SKM-1 (cell line): ENCODE data around the gene ELMO1.
"Not testable (repeated sequence)": the region's sequence is repeated elsewhere in the genome, so short reads cannot be mapped to it uniquely, and the experiment has no call there.

Experiments used
- DNase-seq: peaks from one replicate; lab custom pipeline; 2025; ENCODE audit not compliant: unreplicated experiment; lab: John Stamatoyannopoulos, UW

The ELMO1 gene

DNA sequence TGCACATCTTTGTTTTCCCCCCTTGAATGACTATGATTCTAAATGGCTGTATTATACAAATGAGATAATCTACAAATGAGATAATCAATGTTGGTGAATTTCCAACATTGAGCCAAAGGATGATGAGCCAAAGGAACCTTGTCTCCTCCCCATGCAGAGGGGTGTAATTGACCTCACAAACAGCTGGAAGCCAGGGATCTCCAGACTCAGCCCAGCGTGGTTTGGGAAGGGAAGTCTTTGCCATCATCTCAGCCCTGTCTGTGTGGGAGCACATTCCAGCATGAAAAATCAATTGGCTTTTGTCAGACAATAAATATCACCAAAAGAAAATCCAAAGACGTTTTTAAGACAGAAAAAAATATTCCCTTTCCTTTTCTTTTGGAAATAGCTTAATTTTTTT lies 452.9 kb downstream of the ELMO1 start:
- no peak for DNase-seq

DNA sequence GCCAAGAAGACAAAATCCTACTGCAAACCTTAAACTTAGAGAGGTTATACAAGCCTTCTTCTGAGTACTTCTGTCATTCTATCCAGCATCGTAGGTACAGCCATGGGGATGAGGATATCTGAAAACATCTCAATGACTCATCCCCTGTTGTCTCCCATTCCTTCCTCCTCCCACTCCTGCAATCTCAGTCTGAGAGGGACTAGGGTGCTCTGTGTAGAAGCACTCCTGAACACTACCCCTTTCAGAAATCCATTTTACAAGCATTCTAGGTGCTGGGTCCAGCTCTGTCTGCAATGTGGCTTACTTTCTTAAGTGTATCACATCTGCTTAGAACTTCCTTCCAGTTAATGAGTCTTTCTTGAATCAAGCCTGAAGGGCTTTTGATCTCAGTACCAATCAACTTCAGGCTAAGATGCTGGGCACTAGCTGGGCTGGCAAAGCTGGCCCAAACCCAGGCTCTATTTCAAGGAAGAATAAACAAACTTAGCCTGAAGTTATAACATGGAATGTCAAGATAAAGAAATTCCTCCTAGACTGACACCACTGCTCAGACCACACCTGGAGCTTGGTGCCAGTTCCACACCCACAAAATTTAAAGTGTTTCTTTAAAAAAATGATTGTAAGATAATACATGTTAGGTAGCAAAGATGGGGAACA lies 454.1 kb downstream of the ELMO1 start:
- no peak for DNase-seq

DNA sequence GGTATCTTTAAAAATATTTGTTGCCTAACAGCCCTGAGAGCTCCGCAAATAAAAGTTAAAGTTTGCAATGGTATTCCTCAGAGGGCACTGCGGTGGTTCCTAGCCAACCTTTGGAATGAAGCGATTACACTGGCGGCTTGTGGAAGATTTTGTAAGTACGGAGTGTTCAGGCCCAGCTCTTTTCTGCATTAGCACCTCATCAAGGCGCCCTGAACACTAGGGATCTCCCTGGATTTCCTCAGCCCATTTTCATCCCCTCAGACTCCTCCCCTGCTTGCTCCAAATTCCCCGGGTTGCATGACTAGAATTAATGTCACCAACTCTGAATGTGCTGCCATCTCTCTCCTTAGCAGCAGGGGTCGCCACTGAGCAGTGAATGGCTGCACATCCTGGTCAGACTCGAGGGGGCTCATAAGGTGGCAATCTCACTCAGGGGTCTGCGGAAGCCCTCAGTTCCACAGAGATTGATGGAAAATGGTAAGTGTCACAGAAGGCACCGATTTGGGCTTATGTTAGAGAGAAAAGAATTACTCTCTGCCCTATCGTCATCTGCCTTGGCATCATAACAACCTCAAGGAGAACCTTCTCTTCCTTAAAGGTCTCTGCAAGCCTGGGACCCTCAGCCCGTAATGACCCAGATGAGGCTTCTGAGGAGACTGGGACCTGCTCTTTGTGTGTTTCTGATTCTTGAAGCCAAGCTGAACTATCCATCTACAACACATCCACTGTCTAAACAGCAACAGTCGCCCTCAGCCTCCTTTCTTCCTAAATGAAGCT lies 461.5 kb downstream of the ELMO1 start:
- DNase-seq, result no peak

DNA sequence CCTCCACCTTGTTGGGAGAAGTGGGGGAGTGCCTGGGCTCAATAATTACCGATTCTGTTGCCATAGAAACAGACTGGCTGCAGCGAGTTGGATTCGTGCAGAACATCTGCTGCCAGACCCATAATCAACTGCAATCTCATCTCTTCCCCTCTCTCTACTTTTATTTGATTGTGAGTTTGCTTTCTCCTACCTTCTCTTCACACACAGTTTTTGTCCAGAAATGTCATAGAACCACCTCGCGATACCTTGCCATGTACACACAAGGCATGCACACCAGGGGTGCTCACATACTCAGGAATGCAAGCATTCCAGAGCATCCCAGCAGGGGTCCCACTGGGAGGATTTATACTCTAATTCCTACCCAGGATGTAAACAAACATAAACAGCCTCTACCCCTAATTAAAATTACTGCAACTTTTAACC lies 462.1 kb downstream of the ELMO1 start:
- DNase-seq, result no peak

DNA sequence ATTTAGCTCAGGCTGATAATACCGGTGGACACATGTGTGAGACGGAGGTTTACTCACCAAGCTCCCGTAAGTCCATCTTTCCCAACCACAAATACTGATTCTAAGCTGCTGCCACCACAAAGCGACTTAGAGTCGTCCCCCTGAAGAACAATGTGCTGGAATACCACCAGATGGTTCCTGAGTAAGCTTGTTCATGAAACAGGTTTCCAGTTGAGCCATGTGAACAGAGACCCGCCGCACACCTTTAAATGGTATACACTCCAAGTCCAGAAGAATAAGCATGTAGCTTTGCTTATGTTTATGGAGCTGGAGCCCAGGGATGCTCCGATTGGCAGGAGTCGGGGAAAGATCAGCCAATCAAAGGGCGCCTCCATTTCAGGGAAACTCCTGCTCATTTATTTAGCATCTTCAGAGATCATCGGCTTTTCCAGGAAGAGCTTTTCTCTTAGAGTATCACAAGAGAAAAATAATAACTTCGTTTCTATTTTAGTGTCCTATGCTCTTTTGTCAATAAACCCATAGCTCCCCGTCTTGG lies 462.7 kb downstream of the ELMO1 start:
- DNase-seq, result no peak

DNA sequence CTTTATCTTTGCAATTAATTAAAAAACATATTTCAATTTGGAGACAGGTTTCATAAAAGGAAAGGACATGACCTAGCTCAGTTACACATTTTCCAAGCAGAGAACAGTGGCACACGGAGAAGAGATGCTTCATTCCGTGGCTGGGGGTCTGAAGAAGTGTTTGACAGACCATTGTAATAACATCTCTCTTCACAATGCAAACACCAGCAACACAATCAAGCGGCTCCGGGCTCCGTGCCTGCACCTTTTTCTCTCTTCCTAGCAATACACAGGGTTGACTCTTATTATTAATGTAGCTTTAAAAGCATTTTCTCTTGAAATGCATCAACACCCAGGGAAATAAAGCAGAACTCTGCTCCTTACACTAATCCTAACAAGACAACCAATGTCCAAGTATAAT lies 463.3 kb downstream of the ELMO1 start:
- DNase-seq, result no peak

DNA sequence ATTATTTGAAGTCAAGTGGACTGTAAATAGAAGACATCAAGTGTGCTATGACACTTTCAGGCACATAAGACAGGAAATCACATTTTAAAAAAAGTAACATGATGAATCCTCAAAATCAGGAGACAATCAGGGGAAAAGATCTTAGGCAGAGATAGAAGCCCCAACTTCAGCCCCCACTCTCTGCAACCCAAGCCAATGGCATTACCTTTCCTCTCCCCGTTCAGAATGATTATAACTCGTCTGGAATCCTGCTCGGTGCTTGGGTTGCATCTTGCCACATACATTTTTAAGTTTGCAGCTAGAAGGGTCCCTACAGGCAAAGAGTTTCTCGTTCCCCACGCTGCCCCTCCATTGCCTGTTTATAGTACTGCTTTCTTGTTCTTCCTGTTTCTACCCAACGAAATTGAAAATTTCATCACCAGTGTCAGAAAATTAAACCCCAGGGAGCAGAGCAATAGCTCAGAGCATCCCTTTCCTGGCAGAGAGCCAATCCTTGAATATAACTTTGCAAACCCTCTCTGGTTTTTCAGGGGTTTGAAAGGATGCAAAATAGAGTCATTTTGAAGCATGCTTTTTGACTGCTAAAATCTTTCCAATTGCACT lies 463.9 kb downstream of the ELMO1 start:
- peak; percentile 28 for DNase-seq

DNA sequence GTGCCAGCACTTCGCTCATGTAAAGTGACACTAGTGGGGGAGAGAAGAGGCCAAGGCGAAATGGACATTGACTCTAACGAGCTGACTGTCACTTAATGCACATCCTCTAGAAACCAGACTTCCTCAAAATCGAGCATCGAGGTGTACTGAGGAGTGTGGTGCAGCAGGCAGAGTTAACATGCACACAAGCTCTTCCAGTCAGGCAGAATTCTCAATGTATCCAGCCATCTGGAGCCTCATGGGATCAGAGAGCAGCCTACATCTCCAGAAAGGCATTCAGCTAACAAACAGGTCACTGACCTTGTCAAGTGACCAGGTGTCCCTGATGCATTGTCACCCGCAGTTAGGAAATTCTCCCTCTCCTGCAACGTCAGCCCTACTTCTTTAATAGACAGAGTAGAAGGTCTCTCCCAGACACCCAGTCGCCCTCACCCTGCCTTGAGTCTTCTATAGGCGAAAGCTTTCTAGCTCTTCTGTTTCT lies 464.6 kb downstream of the ELMO1 start:
- no peak for DNase-seq

DNA sequence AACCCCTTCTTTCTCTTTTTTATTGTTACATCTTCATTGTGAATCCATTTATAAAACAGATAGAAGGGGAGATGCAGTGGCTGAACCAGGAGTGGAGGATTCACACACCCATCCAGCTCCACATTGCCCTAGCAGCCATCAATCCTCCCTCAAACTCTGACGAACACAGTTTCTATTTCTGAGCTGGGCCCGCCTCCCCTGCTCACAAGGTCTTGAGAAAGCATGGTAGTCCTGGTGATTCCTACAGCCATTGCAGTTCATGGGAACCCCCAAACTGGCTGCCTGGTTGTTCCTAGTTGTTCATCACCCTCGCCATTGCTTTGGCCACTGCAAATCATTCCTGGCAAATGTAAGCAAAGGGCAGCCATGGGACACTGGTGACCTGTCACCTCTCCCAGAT lies 465.9 kb downstream of the ELMO1 start:
- no peak for DNase-seq

DNA sequence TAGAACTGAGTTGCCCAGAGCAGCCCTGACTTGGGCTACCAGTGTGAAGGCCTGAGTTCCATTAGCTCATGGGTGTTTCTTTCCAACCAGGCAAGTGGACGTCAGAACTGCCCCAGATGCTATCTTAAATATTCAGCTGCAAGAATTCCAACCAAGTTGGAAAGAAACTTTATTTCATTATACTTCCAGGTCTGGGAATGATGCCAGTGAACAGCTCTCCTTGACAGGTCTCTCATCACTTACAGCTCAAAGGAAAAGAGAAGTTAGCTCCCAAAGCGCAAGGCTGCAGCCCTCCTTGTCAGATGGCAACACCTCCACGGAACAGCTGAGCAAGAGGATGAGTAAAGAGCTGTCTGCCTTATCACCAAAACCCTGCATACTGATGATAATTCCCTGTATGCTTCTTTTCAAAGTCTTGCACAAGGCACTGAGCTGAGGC lies 468.8 kb downstream of the ELMO1 start:
- no peak for DNase-seq

DNA sequence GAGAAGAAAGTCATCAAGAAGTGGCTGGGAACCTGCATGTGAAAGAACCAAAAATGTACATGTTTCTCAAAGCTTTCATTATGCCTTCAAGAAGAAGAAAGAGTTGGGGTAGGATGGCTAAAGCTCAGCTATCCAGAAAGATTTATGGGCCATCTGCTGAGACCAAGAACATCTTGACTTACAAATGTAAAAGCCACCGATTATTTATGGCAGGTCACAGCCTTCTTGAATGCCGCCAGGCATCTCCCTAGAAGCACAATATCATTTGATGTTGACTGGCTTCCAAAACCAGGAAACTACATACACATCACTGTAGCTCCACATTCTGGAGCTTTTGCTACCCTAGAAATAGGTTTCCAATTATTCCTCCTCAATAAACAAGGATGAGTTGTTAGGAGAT lies 470.2 kb downstream of the ELMO1 start:
- no peak for DNase-seq

DNA sequence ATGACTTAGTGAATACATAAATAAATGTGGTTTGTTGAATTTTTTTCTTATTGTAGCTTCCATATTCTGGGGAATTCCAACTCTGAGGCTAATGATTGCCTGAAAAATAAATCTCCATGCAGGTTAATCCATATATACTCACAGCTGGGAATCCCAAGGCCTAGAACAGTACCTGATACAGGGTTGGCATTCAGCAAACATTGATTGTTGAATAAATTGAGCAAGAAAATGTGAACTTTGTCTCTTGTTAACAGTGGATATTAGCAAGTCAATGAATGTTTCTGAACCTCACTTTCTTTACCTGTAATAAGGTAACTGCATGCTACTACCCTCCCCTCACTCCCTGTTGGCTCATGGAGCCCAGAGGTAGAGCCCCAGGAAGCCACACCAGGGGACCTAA lies 470.8 kb downstream of the ELMO1 start:
- DNase-seq, result no peak

DNA sequence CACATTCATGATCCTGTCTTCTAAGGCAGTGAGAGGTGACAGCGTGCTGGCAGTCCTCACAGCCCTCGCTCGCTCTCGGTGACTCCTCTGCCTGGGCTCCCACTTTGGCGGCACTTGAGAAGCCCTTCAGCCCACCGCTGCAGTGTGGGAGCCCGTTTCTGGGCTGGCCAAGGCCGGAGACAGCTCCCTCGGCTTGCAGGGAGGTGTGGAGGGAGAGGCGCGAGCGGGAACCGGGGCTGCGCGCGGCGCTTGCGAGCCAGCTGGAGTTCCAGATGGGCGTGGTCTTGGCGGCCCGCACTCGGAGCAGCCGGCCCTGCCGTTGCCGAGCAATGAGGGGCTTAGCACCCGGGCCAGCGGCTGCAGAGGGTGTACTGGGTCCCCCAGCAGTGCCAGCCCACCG lies 475.1 kb downstream of the ELMO1 start:
- not testable (repeated sequence) for DNase-seq

DNA sequence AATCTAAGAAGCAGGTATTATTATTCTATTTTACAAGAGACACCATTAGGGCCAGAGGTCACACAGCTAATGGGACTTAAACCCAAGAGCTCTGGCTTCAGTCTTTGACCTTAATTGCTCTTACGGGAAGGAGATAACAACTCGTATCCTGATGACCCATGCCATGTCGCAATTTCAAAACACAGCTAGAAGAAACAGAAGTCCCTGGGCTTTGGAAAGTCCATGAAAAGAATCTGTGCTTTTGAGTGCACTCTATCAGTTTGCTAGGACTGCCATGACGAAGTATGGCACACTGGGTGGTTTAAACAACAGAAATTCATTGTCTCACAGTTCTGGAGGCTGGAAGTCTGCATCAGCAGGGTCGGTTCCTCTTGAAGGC lies 476.5 kb downstream of the ELMO1 start:
- DNase-seq, result no peak

DNA sequence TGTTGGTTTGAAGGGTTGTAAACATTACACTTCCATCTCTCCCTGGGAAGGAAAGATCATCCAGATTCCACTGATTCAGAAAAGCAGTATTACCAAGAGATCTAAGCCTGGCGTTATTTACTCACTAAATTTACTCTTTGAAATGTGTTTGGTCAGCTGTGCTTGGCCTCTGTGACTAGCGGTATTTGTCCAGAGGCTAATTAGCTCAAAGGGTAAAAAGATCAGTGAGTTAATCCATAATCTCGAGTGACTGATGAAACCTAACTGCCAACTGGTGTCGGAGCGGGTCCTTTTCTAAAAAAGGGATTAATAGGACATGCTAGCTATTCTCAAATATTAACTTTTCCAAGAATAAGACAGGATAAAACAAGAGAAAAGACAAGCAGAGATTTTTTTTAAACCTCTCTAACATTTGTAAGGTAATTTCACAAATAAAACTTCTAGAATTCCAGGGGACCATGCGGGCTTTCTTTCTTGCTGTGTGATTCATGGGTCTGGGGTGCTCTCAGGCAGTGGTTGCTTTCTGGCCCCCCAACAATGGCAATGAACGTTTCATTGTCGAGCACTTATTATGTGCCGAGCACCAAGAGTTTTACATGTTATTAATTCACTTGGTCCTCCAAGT lies 477.0 kb downstream of the ELMO1 start:
- no peak for DNase-seq

DNA sequence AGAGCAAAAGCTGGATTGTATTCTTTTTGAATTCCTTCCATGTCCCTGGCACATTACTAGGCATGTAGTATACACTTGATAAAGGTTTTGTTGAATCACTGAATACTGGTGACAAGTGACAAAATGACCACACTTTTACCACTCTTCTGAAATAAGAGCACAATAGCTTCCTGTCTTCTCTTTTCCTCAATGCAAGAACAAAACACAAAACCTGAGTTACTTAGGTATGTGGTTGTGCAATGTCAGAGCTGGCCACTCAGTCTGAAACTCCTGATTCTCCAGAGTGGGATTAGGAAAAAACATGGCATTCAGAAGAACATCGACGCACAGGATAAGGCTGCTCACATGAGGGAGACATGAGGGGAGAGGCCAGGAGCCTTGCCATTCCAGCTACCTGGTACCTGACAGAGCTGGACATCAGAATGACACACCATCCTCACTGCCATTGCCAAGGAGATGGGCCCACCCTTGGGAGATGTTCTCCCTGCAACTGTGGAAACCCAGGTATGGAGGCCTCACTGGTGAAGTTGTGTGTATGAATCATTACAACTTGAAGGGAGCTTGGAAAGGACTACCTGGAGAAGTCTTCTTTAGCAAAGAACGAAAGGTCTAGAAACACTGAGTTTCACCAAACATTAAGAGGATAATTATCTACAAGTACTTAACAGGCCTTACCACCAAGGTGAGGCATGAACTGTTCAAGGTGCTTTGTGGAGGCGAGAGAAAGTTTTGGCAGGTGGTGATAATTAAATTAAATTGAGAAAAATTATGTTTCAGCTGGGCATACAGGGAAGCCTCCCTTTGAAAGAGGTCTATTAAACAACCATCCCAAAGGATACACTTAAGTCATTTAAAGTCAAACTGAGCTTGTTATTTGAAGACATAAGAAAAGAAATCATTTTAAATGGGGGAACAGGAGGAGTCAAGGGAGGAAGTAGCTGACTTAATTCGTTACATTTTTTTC lies 477.8 kb downstream of the ELMO1 start:
- DNase-seq, result no peak

DNA sequence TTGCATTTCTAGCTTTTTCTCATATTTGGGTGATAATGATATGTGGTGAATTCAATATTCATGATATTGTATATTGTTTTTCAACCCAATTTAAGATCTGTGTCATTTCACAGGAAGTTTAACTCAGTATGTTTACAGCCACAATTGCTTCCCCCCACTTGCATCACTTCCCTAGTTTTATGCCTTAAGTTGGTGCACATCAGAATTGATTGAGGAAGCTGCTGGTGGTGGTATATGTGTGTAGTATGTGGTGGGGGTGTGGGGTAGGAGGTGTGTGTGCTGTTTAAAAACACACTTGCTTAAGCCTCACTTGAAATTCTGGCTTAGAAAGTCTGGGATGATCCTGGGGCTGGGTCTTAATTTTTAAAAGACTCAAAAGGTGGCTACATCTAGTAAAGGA lies 479.3 kb downstream of the ELMO1 start:
- peak; percentile 82 for DNase-seq

DNA sequence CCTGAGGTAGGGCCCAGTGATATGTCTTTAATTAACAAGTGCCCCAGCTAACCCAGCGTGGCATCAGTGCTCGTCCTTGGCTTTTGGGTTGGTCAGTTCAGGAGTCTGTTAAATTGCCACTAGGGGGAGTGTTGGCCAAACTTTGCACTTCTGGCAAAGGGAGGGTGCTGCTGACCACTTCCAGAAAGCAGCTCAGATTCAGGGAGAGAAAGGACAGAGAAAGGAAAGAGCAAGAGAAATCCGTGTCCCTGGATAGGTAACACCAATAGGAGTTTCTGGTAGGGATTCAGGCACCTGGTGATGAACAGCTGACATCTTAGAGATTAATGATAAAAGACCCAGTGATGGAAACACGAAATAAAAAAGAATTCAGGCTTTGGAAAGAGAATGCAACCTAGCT lies 481.3 kb downstream of the ELMO1 start:
- peak; percentile 32 for DNase-seq

DNA sequence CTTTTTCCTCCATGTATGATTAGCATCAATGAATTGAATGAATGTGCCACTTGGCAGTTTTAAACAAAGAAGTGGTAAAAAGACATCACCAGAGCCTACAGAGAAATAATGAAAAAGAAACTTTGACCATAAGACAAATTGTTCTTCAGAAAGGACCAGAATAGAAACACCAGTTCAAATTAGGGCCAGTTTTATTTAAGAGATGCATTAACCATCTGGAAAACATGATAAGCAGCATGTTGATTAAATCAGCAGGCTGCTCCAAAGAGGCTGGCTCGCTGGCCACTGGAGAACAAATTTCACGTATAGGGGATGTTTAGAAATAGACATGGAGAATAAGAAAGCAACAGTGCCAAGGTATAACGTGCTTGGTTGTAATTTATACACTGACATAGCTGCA lies 482.0 kb downstream of the ELMO1 start:
- no peak for DNase-seq

DNA sequence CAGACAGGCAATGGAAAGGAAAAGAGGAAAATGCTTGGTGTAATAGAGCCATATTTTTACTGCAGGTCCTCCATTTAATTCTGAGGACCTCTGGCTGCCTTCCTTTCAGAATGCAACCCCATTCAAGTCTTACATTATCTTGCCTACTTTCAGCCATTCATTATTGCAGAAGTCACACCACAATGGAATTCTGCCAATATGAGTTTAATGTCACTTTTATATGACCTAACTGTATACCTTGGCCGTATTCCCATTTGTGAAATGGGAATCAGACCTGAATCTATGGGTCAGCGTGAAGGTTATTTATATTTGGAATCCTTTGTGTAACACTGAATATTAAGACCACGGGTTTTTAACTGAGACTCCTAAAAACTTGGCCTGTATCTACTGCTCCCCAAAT lies 482.6 kb downstream of the ELMO1 start:
- DNase-seq, result no peak
